HG02678 (cell line): Measurements from ENCODE around the gene NR6A1.

Experiments
- ATAC-seq: cut with Tn5 transposase; IDR thresholded peaks from one replicate; pipeline ENCODE4 v1.9.1; 2021; ENCODE audit warnings: mild to moderate bottlenecking, moderate library complexity; ENCODE audit not compliant: unreplicated experiment

The NR6A1 gene

GRCh38 chr9:124506931-124507879, 263.9 kb downstream of the NR6A1 start, which contains the start of gene NR5A1:
Gene NR5A1 (minus strand): TSS chr9:124507399. CDS start chr9:124503395, 4,004 bp downstream.
- ATAC-seq: no peak

- no peak for ATAC-seq
Observed at GRCh38 chr9:124506433-124506832, 264.7 kb downstream of the NR6A1 start.

GRCh38 chr9:124505901-124506346, 265.2 kb downstream of the NR6A1 start:
- ATAC-seq: no peak

- ATAC-seq: no peak
Observed at GRCh38 chr9:124505006-124505900, 265.9 kb downstream of the NR6A1 start.

- no peak for ATAC-seq
Observed at GRCh38 chr9:124504530-124505005, 266.5 kb downstream of the NR6A1 start.

- no peak for ATAC-seq
Observed at GRCh38 chr9:124503713-124504529, 267.2 kb downstream of the NR6A1 start.

GRCh38 chr9:124502711-124503702, 268.1 kb downstream of the NR6A1 start:
- no peak for ATAC-seq

- no peak for ATAC-seq
Observed at GRCh38 chr9:124501771-124502320, 269.3 kb downstream of the NR6A1 start.

- no peak for ATAC-seq
Observed at GRCh38 chr9:124500796-124501611, 270.1 kb downstream of the NR6A1 start.

- no peak for ATAC-seq
Observed at GRCh38 chr9:124500028-124500795, 270.9 kb downstream of the NR6A1 start.

GRCh38 chr9:124499216-124499615, 271.9 kb downstream of the NR6A1 start:
- ATAC-seq: no peak

- no peak for ATAC-seq
Observed at GRCh38 chr9:124498499-124499146, 272.5 kb downstream of the NR6A1 start.

GRCh38 chr9:124498040-124498439, 273.1 kb downstream of the NR6A1 start:
- ATAC-seq: no peak

- no peak for ATAC-seq
Observed at GRCh38 chr9:124497441-124497840, 273.7 kb downstream of the NR6A1 start.

- no peak for ATAC-seq
Observed at GRCh38 chr9:124496463-124496862, 274.6 kb downstream of the NR6A1 start.

- no peak for ATAC-seq
Observed at GRCh38 chr9:124496075-124496449, 275.0 kb downstream of the NR6A1 start.
